Stimulated activated CD8-positive, alpha-beta memory T cell treated with anti-CD3 and anti-CD28 coated beads, Interleukin-2, amount 100 ng/mL, for 48 hours (primary cell): Measurements from ENCODE around the gene EDEM1.
A peak's percentile ranks its signal among the peaks of the same experiment; 100 is the strongest.
"Not testable (repeated sequence)": the region's sequence is repeated elsewhere in the genome, so short reads cannot be mapped to it uniquely, and the experiment has no call there.

Experiments used
- DNase-seq, 2 donors: peaks; one replicate each; pipeline ENCODE4 v3.0.0-alpha.2; 2020; ENCODE audit warnings: low read depth in 2 of 2

The EDEM1 gene

GRCh38 chr3:5187156-5187919, at the start of gene EDEM1:
Gene EDEM1, plus strand, starts transcription at chr3:5187707. Its CDS starts 99 bp downstream, at chr3:5187806.
- DNase-seq = peak; percentile 91 to 95

- no peak for DNase-seq
Measured at GRCh38 chr3:5138214-5138981, 49.1 kb upstream of the EDEM1 start.

DNA sequence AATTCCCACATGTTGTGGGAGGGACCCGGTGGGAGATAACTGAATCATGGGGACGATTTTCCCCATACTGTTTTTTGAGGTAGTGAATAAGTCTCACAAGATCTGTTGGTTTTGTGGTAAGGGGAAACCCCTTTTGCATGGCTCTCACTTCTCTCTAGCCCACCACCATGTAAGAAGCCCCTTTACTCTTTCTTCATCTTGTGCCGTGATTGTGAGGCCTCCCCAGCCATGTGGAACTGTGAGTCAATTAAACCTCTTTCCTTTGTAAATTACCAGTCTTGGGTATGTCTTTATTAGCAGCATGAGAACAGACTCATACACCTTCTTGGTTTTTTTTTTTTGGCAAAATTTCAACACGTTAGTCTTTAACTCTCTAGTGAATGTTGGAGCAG, 47.3 kb upstream of the EDEM1 start:
- no peak for DNase-seq

GRCh38 chr3:5140839-5141238, 46.7 kb upstream of the EDEM1 start:
- no peak for DNase-seq

DNA sequence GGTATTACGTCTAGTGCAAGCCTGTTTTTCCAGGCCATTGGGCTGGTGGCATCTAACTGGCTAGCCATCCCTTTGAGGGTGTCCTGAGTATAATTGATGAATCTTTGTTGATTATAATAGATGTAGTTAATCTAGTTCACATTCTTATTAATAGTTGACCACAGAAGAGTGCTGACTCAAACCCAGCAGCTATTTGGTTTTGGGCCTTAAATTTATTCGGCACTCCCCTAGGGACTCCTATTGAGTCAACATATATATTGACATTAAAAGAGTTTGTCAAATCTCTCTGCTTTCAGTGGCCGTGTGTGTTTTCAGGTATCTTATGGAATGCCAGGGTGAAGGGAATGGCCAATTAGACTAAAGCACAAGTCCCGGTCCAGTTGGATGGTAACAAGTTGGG, 45.7 kb upstream of the EDEM1 start:
- DNase-seq = no peak

DNA sequence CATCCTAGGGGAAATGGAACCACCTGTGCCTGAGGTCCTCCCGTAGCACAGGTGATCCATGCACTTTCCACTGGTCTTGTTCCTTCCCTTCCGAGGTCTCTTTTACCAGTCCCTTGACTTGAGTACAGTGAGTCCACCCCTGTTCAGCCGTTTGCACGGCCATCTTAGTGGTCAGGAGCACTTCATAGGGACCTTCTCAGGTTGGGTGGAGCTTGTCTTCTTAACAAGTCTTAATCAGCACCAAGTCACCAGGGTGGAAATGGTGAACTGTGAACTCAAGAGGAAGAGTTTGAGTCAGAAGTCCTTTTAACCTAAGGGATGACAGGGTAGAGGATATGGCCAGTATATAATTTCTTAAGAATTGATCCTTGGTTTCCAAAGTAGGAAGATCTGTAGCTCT, 44.0 kb upstream of the EDEM1 start:
- DNase-seq = no peak

DNA sequence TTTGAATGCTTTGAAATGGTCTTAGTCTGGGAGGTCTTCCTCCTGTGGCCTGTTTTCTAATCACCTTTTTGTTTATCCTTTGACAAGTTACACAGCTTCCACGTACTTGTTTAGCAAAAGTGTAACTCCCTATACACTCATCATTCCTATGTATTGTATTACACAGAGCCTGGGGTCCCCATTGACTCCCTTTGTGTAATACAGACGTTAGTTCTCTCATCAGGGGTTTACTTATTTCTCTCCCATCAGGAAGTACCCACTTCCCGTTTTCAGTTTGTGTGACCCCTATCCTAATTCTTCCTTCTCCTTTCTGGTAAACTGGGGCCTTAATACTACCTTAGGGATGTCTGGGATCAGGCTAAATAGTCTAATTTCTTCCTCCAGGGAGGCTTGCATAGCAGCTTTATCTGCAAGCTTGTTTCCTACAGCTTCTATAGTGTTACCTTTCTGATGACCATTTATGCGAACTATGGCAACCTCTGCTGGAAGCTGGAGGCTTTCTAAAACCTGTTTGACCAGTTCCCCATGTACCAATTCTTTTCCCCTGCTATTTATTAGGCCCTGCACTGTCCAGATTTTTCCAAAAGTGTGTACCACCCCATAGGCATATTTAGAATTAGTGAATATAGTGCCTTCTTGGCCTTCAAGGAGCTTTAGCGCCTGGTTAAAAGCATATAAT, 43.1 kb upstream of the EDEM1 start:
- no peak for DNase-seq

DNA sequence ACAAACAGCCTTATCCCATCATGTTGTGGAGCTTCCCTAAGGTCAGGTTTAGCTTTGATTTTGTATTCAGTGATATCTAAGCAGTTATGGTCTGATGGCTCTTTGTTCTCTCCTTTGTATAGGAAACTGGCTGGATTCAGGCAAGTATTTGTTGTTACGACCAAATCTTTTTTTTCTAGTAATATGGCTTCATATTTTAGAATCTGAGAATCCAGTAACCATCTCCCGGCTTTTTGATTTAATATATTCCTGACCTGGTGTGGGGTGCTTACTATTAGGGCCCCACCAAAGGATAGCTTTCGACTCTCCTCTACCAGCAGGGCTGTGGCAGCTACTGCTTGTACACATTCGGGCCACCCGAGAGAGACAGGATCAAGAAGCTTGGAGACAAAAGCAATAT, 42.4 kb upstream of the EDEM1 start:
- DNase-seq = no peak

DNA sequence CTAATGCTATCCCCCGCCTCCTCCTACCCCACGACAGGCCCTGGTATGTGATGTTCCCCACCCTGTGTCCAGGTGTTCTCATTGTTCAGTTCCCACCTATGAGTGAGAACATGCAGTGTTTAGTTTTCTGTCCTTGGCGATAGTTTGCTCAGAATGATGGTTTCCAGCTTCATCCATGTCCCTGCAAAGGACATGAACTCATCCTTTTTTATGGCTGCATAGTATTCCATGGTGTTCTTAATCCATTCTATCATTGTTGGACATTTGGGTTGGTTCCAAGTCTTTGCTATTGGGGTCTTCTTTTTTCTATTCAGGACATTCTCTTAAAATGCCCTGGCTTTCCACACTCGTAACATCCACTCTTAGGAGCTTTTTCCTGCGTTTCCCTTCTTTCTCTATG, 40.4 kb upstream of the EDEM1 start:
- DNase-seq = not testable (repeated sequence)

DNA sequence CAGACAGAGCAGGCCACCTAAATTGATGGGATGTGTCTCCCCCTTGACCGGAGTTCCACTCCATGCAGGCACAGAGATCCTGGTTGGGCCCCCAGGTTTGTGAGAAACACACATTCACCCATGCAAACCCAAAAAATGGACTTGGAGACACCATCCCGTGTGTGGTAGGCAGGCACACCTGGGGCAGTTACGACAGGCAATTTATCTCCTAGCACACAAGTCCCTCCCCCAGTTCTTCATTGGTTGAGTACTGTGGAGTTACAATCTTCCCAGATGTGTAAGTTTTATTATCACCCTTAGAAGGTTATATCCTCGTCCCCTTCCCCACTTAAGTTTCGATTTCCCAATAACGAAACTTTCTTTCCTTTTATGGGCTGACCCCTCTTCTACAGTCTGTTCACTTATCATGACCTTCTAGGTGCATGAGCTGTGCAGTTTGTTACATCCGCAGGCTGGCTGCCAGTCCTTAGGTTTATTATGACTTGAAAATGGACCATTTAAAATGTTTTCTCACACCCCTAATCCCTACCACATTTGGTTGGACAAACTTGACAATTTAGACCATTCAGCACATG, 38.1 kb upstream of the EDEM1 start:
- DNase-seq = no peak

DNA sequence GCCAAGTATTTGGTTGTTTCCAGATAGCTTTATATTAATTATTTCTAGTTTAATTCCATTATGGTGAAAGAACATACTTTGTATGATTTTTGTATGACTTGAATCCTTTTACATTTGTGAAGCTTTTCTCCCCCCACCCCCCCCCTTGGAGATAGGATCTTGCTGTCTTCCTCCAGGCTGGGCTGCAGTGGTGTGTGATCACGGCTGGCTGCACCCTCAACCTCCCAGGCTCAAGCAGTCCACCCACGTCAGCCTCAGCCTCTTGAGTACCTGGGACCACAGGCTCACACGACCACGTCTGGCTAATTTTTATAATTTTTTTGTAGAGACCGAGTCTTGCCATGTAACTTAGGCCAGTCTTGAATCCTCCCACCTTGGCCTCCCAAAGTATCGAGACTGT, 35.9 kb upstream of the EDEM1 start:
- DNase-seq = no peak

DNA sequence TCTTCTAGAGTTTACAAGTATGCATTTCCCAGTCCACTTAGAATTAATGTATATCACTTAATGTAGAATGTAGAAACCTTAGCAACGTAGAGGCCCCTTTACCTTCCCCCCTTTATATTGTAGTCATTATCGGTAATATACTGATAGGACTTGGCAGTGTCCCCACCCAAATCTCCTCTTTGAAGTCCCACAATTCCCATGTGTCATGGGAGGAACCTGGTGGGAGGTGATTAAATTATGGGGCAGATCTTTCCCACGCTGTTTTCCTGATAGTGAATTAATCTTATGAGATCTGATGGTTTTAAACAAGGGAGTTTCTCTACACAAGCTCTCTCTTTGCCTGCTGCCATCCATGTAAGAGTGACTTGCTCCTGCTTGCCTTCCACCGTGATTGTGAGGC, 34.4 kb upstream of the EDEM1 start:
- no peak for DNase-seq

GRCh38 chr3:5155241-5155640, 32.3 kb upstream of the EDEM1 start:
- no peak for DNase-seq

GRCh38 chr3:5160321-5160720, 27.2 kb upstream of the EDEM1 start:
- DNase-seq = no peak

- DNase-seq = no peak
Measured at GRCh38 chr3:5160940-5161858, 26.3 kb upstream of the EDEM1 start.

DNA sequence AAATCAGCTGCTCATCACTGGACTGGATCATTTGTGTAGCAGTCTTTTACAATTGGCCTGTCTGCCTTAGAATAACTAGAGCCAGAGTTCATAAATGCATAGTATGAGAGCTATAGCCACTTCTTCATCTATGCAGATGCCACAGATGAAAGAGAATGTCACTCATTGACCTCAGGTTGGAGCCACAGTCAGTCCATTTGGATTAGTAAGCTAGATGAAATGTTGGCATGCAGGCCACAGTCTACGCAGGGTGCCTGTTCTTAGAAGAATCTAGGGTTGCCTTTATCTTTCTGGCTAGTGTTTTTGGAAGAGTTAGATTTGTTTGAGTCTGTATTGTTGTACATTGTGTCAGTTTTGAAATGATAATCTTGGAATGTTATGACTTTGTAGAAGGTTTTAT, 25.4 kb upstream of the EDEM1 start:
- no peak for DNase-seq

GRCh38 chr3:5165698-5166097, 21.8 kb upstream of the EDEM1 start:
- no peak for DNase-seq

DNA sequence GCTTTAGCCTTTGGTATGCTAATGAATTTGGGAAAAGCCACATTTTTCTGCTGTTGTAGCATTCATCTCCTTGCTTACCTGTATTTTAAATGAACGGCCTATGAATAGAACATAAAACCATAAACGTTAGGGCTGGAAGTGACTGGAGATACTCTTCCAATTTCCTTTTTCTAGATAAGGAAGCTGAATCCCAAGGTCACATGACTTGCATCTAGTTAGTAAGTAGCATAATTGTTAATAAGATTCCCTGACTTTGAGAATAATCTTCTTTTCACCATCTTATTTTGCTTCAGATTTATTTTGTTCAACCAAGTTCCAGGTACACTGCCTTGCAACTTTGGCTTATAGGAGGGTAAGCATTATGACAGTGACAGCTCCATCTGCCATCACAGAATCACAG, 20.7 kb upstream of the EDEM1 start:
- DNase-seq = no peak

DNA sequence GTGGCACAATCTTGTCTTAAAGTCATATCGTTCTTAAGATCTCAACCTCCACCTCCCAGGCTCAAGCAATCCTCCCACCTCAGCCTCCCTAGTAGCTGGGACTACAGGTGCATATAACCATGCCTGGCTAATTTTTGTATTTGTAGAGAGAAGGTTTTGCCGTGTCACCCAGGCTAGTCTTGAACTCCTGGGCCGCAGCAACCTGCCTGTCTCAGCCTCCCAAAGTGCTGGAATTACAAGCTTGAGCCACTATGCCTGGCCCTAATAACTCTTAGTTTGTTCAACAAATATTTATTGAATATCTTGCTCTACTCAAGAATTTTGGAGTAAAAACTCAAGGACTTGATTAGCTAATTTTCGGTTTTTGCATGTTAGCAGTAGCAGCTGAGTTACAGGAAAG, 19.4 kb upstream of the EDEM1 start:
- DNase-seq = no peak

GRCh38 chr3:5169807-5170206, 17.7 kb upstream of the EDEM1 start:
- DNase-seq = no peak

DNA sequence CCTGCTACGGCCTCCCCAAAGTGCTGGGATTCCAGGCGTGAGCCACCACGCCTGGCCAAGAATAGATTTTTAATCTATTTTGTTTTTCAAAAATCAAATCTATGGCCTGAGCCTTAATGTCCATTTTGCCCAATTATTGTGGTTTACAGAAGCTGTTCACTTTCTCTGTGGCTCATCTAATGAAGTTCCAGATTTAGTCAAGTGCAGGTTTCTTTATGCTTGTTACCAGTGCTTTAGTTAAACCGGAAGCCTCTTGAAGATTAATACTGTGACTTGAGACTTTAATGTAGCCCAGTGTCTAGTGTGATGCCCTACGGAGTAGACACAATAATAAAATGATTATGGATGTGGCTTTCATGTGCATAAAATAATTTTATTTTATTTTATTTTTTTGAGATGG, 16.5 kb upstream of the EDEM1 start:
- DNase-seq = no peak
